ENCODE measurements around the gene ZFYVE21.

The ZFYVE21 gene

GRCh38 chr14:103725001-103725682, 9.5 kb downstream of the ZFYVE21 start:
- DNase-seq (ENCODE audit: low spot score): no peak

DNA sequence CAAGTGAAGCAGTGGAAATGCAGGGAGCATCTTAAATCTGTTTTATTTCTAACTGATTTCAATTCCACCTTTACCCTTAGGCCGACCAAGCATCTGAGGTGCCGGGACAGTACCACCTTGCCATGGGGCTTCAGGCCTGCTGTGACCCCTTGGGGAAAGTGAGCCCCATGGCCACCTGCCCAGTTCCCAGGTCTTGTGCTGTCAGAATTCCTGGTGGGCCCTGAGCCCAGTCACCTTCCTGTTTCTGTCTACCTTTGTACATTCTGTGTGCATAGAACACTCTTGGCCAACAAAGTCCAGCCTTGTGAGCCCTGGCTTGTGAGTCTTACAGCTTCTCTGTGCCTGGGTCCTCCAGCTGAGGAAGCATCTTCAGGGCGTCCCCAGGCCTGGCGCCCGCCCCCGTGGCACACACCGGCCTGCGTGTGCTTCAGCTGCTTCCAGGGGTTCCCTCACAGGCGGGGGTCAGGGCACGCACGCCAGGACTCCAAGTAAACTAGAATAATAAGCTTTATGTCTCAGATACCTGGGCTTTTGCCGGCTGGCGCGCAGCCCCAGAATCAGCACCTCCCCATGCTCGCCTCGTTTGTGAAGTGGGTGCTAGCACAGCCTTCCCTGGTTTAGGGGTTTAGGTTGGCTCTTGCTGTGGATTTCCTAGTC, 10.3 kb downstream of the ZFYVE21 start:
- DNase-seq (ENCODE audit: low spot score): no peak

- no peak for DNase-seq (ENCODE audit: low spot score)
Measured at GRCh38 chr14:103726474-103726873, 10.9 kb downstream of the ZFYVE21 start.

- no peak for DNase-seq (ENCODE audit: low spot score)
Measured at GRCh38 chr14:103727313-103727980, 11.8 kb downstream of the ZFYVE21 start.

- DNase-seq (ENCODE audit: low spot score): no peak
Measured at GRCh38 chr14:103728141-103728540, 12.5 kb downstream of the ZFYVE21 start.

DNA sequence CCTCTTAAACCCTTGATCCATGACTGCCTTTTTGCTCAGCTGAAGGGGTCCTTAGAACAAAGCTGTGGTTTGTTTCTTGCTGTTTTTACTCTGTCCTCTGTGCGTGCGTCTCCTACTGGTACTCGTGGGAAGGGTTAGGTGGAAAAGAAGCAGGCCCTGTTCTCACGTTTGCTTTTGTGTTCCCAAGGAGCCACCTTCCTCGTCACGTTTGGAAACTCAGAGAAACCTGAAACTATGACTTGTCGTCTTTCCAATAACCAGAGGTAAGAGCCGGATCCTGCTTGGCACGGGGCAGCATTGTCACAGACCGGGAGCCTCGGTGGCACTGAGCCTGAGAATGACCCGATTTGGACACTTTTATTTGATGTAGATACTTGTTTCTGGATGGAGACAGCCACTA, 13.1 kb downstream of the ZFYVE21 start:
- DNase-seq (ENCODE audit: low spot score): no peak

GRCh38 chr14:103729496-103730448, 14.2 kb downstream of the ZFYVE21 start:
- no peak for DNase-seq (ENCODE audit: low spot score)

- DNase-seq (ENCODE audit: low spot score): no peak
Measured at GRCh38 chr14:103730490-103731035, 15.0 kb downstream of the ZFYVE21 start.

DNA sequence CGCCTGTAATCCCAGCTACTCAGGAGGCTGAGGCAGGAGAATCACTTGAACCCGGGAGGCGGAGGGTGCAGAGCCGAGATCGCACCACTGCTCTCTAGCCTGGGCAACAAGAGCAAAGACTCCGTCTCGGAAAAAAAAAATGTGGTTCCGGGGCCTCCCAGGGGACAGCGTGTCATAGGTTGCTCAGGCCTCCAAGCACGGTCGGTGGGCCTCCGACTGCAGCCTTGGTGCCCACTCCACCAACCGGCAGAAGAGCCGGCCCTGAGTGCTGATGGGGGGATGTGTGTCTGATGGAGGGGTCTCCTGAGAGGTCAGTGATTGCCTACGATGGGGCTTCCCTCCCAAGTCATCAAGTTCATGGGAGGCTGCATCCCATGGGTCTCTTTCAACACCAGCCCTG, 15.9 kb downstream of the ZFYVE21 start:
- DNase-seq (ENCODE audit: low spot score): no peak

GRCh38 chr14:103731916-103732867, 16.6 kb downstream of the ZFYVE21 start:
- DNase-seq (ENCODE audit: low spot score): no peak

DNA sequence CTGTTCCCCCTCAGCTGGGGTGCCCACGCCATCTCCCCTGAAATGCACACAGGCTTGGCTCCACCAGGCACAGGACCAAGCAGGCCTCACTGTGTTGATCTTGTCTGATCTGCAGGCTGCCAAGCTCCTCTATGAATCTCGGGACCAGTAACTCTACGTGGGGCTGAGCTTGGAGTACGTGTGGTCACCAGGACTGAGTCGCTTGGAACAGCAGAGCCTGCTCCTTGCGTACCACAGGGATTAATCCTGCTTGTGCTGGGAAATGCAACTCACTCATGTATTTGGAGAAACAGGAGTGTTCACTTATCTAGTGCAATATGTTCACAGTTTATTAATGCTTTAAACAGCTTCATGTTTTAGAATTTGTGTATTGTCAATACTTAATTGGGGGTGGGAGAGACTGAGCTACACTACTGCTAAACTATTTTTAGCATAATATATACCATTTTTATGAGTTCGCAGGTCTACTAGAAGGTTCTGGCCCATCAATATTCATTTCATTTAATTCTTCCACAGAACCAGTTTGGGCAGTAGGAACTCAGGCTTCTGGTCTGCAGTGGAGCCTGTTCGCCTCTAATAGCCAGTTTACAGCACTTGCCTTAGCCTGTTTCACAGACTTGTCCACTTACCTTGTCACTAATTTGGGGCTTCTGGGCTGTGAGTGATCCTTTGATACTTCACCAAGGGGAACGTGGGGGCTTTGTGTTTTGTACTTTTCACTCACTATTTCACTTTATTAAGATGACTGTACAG, 17.4 kb downstream of the ZFYVE21 start:
- DNase-seq (ENCODE audit: low spot score): no peak

- no peak for DNase-seq (ENCODE audit: low spot score)
Measured at GRCh38 chr14:103733651-103734050, 18.0 kb downstream of the ZFYVE21 start.

DNA sequence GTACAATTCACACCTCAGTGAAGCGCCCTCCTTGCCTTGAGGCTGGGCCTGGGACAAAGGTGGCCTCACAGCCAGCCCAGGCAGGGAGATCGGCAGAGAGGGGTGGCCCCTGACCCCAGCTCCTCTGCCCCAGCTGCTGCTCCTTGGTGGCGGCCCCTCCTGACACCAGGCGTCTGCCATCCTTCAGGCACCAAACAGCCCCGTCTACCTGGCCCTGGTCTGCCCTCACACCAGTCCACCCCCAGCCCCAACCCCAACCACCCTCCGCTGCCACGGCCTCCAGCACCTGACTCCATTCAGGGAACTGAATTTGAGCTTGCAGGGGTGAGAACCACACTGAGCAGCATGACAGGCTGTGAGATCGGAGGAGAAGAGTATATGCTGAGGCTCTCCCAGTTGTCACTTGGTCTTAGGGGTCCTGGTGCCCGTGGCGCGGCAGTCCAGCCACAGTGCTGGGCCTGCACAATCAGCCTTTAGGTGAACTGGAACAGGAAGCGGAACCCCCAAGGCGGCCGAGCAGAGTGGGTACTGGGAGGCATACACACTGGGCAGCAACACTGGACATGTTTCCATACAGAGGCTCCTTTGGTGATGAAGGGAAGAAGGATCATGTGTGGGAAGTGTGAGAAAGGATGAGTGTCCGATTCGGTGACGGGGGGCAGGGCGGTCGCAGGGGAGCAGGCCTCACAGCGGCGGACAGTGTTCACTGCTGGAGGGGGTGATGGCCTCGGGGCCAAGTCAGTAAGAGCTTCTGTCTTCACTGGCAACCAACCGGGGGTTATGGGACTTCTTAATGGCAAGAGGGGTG, 18.7 kb downstream of the ZFYVE21 start:
- DNase-seq (ENCODE audit: low spot score): no peak

DNA sequence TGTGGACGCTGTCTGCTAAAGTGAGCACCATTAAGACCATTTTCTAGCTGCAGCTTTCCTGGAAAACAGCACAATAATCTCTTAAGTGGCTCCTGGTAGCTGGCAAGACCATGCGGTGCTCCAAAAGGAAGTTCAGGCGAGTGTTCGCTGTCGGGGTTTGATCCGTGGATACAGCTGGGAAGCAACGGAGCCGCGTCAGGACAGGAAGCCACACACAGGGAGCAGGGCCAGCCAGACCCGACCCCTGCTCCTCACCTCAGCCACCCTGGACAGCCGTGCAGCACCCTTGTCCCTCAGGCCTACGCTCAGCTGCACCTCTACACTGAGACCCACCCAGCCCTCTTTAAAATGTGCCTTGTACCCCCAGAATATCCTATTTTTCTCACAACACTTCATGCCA, 19.4 kb downstream of the ZFYVE21 start:
- no peak for DNase-seq (ENCODE audit: low spot score)

DNA sequence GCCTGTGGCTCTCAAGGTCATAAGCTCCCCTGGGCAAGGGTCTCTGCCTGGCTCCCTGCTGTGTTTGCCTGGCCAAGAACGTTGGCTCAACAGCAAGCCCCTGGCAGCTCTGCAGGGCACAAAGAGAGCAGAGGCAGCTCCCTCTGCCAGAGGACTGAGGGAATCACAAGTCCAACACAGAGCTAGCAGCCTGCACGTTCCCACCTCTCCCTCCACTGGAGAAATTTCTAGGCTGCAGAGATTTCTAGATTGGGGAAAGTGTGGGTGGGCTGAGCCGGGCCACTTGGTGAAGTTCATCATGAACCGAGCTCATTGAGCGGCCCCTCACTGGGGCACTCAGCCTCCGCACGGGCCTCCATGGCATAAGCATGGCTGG, 19.8 kb downstream of the ZFYVE21 start:
- DNase-seq (ENCODE audit: low spot score): no peak

DNA sequence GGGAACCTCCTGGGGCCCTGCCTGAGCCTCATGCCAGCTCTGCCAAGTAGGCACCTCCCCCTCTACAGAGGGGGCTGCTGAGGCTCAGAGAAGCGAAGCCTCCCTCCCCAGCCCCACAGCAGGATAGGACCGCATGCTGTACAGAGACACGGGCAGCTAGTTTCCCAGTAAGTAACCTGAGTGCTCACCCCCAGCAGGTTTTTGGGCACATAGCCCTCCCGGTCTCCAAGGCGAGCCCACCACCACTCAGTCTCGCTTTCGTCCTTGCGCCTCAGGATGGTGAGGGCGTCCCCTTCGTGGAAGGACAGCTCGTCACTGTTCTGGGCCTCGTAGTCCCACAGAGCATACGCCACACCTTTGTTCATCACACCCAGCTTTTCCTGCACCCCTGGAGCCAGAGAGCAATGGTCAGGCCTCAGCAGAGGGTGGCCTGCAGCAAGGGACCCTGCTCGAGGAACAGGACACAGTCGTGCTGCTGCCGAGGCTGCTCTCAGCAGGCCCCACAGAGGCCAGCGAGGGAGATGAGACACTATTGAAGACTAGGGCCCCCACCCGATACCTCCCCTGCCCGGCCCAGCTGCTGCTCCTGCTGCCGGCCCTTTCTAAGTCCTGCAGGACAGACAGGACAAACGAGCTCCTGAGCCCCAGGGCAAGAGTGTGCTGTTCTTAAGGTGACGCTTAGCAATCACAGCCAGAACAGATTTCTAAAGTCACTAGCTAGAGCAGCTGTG, 20.4 kb downstream of the ZFYVE21 start:
- DNase-seq (ENCODE audit: low spot score): no peak

GRCh38 chr14:103736546-103737431, 21.2 kb downstream of the ZFYVE21 start:
- DNase-seq (ENCODE audit: low spot score): no peak

Data from putamen (tissue), 1 donor.